Measurements from ENCODE around the gene PNISR.

- TF ChIP-seq, protein P1, sequence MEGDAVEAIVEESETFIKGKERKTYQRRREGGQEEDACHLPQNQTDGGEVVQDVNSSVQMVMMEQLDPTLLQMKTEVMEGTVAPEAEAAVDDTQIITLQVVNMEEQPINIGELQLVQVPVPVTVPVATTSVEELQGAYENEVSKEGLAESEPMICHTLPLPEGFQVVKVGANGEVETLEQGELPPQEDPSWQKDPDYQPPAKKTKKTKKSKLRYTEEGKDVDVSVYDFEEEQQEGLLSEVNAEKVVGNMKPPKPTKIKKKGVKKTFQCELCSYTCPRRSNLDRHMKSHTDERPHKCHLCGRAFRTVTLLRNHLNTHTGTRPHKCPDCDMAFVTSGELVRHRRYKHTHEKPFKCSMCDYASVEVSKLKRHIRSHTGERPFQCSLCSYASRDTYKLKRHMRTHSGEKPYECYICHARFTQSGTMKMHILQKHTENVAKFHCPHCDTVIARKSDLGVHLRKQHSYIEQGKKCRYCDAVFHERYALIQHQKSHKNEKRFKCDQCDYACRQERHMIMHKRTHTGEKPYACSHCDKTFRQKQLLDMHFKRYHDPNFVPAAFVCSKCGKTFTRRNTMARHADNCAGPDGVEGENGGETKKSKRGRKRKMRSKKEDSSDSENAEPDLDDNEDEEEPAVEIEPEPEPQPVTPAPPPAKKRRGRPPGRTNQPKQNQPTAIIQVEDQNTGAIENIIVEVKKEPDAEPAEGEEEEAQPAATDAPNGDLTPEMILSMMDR (IDR thresholded peaks at IDR 0.05) = no peak
- no peak for TF ChIP-seq EP300 (IDR thresholded peaks at IDR 0.05)
Observed at GRCh38 chr6:99422912-99423311, 2.2 kb downstream of the PNISR start.

All from tibial nerve (tissue), 4 donors.